ENCODE measurements around the gene PPP2R1A. TPM values are rescaled to one million over a fixed set of nuclear protein-coding genes. Genes with fewer than 3 reads are reported as not detected.
A peak's percentile ranks its signal among the peaks of the same experiment; 100 is the strongest.
"Not testable (repeated sequence)": the region's sequence is repeated elsewhere in the genome, so short reads cannot be mapped to it uniquely, and the experiment has no call there.

The PPP2R1A gene
- polyA plus RNA-seq, 1 donor from 2014 or later: 204 TPM

DNA sequence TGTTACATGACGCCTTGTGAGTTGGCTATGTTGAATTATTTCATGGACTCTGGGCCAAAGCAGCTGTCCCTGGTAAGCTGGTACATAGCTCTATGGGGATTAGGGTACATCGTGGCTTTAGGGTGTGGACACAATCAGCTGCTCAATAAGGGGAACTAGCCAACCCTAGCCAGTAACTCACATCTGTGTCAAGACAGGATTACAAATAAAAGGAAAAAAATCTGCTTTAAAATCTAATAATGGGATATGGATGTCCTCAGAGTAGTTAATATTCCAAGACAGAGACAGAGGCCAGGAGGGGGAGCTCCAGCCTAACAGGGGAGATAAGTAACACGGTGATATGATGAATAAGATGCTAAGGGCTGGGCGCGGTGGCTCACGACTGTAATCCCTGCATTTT, 58.4 kb downstream of the PPP2R1A start:
- Mint-ChIP-seq H3K4me1 (no peaks in the 10 kb centered on the region), H3K36me3 (no peaks in the 10 kb centered on the region), H3K27me3 (no peaks in the 10 kb centered on the region), H3K27ac (peak overlapping the region in 1 of 3 donors; percentile 11), H3K4me3 (no peak overlapping the region), H3K9me3 (peaks cover 0 to 6% (median 2%) of the 10 kb centered on the region in 3 donors)

GRCh38 chr19:52258426-52258825, 68.6 kb downstream of the PPP2R1A start:
- H3K9me3 Mint-ChIP-seq: peaks cover 3 to 10% (median 4%) of the 10 kb centered on the region in 3 donors
- peaks cover 0 to 2% (median 0%) of the 10 kb centered on the region in 3 donors for H3K4me1 Mint-ChIP-seq
- H3K27ac Mint-ChIP-seq: no peak overlapping the region

DNA sequence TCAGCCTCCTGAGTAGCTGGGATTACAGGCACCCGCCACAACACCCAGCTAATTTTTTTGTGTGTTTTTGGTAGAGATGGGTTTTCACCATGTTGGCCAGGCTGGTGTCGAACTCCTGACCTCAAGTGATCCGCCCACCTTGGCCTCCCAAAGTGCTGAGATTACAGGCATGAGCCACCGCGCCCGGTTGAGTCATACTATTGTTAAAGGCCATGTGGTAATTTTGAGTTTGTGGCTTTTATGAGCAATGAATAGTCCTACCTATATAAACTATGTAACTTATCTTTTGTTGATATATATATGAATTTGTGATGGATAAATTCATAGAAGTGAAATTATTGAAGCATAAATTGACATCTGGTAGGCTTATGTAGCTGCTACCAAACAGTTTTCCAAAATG, 75.7 kb downstream of the PPP2R1A start:
- not testable (repeated sequence) for H3K27me3 Mint-ChIP-seq, H3K4me1 Mint-ChIP-seq, H3K4me3 Mint-ChIP-seq, H3K9me3 Mint-ChIP-seq, H3K27ac Mint-ChIP-seq, H3K36me3 Mint-ChIP-seq

More at GRCh38 chr19:52258426-52258825, 68.6 kb downstream of the PPP2R1A start:
- H3K4me3 Mint-ChIP-seq: no peak overlapping the region
- H3K27me3 Mint-ChIP-seq: no peaks in the 10 kb centered on the region
- peaks cover 4% of the 10 kb centered on the region for H3K36me3 Mint-ChIP-seq

- Mint-ChIP-seq H3K27ac (peak within 1 kb of the TSS; percentile 88 to 99 (median 97)), H3K4me3 (peak within 1 kb of the TSS; percentile 92 to 99 (median 95)), H3K9me3 (peaks cover 2 to 10% (median 5%) of the 10 kb centered on the region in 3 donors), H3K4me1 (peaks cover 21 to 36% (median 31%) of the 10 kb centered on the region in 3 donors), H3K27me3 (peaks cover 1% of the 10 kb centered on the region), H3K36me3 (peaks cover 17% of the 10 kb centered on the region)
Observed at GRCh38 chr19:52269338-52270261, 79.7 kb downstream of the PPP2R1A start, which contains the start of gene ZNF766. ZNF766 (plus strand) TSS chr19:52269587; CDS start chr19:52269614, 27 bp downstream.

- Mint-ChIP-seq H3K9me3 (peaks cover 4 to 10% (median 5%) of the 10 kb centered on the region in 3 donors), H3K27me3 (peaks cover 1% of the 10 kb centered on the region), H3K27ac (peak overlapping the region; percentile 88 to 99 (median 97)), H3K4me1 (peaks cover 22 to 36% (median 32%) of the 10 kb centered on the region in 3 donors), H3K36me3 (peaks cover 17% of the 10 kb centered on the region), H3K4me3 (peak overlapping the region; percentile 92 to 99 (median 95))
Observed at GRCh38 chr19:52270266-52270885, 80.5 kb downstream of the PPP2R1A start.

- H3K9me3 Mint-ChIP-seq: peaks cover 4 to 16% (median 7%) of the 10 kb centered on the region in 3 donors
- H3K36me3 Mint-ChIP-seq: peaks cover 26% of the 10 kb centered on the region
- peak overlapping the region in 2 of 4 donors; percentile 81 to 87 for H3K4me3 Mint-ChIP-seq
- no peak overlapping the region for H3K27ac Mint-ChIP-seq
- peaks cover 1% of the 10 kb centered on the region for H3K27me3 Mint-ChIP-seq
- H3K4me1 Mint-ChIP-seq: peaks cover 33 to 44% (median 43%) of the 10 kb centered on the region in 3 donors
Observed at GRCh38 chr19:52273301-52273700, 83.4 kb downstream of the PPP2R1A start.

DNA sequence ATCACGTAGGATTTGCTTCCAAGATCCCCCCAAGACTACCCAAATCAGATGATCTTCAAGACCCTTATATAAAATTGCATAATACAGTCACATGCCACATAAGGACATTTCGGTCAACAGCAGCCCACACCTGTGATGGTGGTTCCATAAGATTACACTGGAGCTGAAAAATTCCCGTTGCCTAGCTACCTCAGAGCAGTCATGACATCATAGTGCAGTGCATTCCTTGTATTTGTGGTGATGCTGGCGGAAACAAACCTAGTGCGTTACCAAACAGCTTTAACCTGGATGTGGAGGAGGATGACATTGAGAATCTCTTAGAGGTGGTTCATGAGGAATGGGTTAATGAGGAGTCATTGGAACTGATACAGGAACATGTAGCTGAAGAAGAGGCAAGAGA, 84.3 kb downstream of the PPP2R1A start:
- peaks cover 35 to 51% (median 47%) of the 10 kb centered on the region in 3 donors for H3K4me1 Mint-ChIP-seq
- H3K27ac Mint-ChIP-seq: peak overlapping the region in 1 of 3 donors; percentile 11
- peaks cover 29% of the 10 kb centered on the region for H3K36me3 Mint-ChIP-seq
- H3K27me3 Mint-ChIP-seq: peaks cover 1% of the 10 kb centered on the region
- peaks cover 6 to 22% (median 11%) of the 10 kb centered on the region in 3 donors for H3K9me3 Mint-ChIP-seq
- H3K4me3 Mint-ChIP-seq: peak overlapping the region in 1 of 4 donors; percentile 81

DNA sequence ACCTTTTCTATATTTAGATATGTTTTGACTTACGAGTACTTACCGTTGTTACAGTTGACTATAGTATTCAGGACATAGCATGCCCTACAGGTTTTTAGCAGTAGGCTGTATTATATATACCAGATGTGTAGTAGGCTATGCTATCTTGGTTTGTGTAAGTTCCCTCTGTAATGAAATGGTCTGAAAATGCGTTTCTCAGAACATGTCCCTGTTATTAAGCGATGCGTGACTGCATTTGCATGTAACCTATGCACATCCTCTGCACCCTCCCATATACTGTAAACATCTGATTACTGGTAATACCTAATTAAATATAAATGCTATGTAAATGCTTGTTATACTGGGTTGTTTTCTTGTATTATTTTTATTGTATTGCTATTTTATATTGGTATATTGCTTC, 86.1 kb downstream of the PPP2R1A start:
- Mint-ChIP-seq H3K9me3 (peaks cover 6 to 24% (median 12%) of the 10 kb centered on the region in 3 donors), H3K36me3 (peaks cover 26% of the 10 kb centered on the region), H3K27me3 (no peaks in the 10 kb centered on the region), H3K27ac (peak overlapping the region in 1 of 3 donors; percentile 60), H3K4me1 (peaks cover 26 to 45% (median 42%) of the 10 kb centered on the region in 3 donors), H3K4me3 (peak overlapping the region in 2 of 4 donors; percentile 54 to 71)

DNA sequence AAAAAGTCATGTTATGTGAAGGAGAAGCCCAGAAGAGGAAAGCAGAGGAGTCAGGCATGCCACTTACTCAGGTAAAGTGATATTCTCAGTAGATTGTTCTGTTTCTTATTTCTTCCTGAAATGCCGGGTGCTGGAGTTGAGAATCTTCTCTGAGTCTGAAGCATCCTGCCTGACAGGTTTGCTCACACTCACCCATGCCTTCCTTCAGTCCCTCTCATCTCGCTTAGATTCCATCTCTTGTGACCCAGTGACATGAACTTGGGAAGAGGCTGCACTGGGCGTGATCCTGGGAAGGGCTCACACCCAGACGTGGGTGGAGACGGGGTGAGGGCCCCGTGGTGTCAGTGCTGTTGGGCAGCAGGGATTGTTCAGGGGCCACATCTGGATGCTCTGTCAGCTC, 87.6 kb downstream of the PPP2R1A start:
- Mint-ChIP-seq H3K27ac (no peak overlapping the region), H3K4me1 (peaks cover 30 to 34% (median 33%) of the 10 kb centered on the region in 3 donors), H3K4me3 (peak overlapping the region in 2 of 4 donors; percentile 32 to 47), H3K36me3 (peaks cover 31% of the 10 kb centered on the region), H3K27me3 (no peaks in the 10 kb centered on the region), H3K9me3 (peaks cover 6 to 27% (median 15%) of the 10 kb centered on the region in 3 donors)

Other genes with a start within 250 kb of the PPP2R1A start
- 18.9 TPM for gene ZNF350, start 203.2 kb upstream of the PPP2R1A start, polyA plus RNA-seq
- gene ZNF615, start 181.8 kb upstream of the PPP2R1A start, polyA plus RNA-seq: 8.4 TPM
- gene ZNF614, start 161.7 kb upstream of the PPP2R1A start, polyA plus RNA-seq: 5.0 TPM
- gene ZNF432, start 141.2 kb upstream of the PPP2R1A start, polyA plus RNA-seq: 4.4 TPM
- 4.5 TPM for gene ZNF841, start 94.3 kb upstream of the PPP2R1A start, polyA plus RNA-seq
- 5.8 TPM for gene ZNF616, start 50.1 kb upstream of the PPP2R1A start, polyA plus RNA-seq
- gene ZNF836, start 18.4 kb upstream of the PPP2R1A start, polyA plus RNA-seq: 14.0 TPM
- gene ZNF766, start 79.5 kb downstream of the PPP2R1A start, polyA plus RNA-seq: 54.8 TPM
- gene ZNF480, start 107.1 kb downstream of the PPP2R1A start, polyA plus RNA-seq: 24.7 TPM
- 1.7 TPM for gene ZNF610, start 146.2 kb downstream of the PPP2R1A start, polyA plus RNA-seq
- 32.9 TPM for gene ZNF880, start 179.9 kb downstream of the PPP2R1A start, polyA plus RNA-seq
- gene ZNF528, start 207.8 kb downstream of the PPP2R1A start, polyA plus RNA-seq: 6.2 TPM
- gene ZNF534, start 239.1 kb downstream of the PPP2R1A start, polyA plus RNA-seq: 0.14 TPM